AG04449 (cell line): ENCODE measurements around the gene THAP3.

Experiments
- CTCF ChIA-PET: fragments of 350-600 bp; formaldehyde crosslinking; extraction: SDS; loops from one replicate; lab custom pipeline; 2021; ENCODE audit warnings: antibody characterized with exemption; lab: Yijun Ruan, JAX
- POLR2A ChIA-PET: fragments of 400-600, 350-600 bp; formaldehyde crosslinking; extraction: SDS; loops from one replicate; lab custom pipeline; 2020; ENCODE audit warnings: antibody characterized with exemption, inconsistent platforms; lab: Yijun Ruan, JAX
- DNase-seq: peaks from one replicate; pipeline ENCODE4 v3.0.0-alpha.2; 2010; ENCODE audit warnings: low read depth, low spot score
- H3K4me3 ChIP-seq: 2 replicates; pipeline ENCODE4 v1.5.1; 2011; ENCODE audit warnings: low read depth, mild to moderate bottlenecking, control low read depth, low read length
- CTCF ChIP-seq: IDR thresholded peaks from one replicate; pipeline ENCODE4 v1.5.1; 2011; ENCODE audit warnings: mild to moderate bottlenecking, moderate library complexity, low read length, control low read depth, inconsistent platforms; ENCODE audit not compliant: insufficient read depth; ENCODE audit errors: missing control alignments

The THAP3 gene, protein sequence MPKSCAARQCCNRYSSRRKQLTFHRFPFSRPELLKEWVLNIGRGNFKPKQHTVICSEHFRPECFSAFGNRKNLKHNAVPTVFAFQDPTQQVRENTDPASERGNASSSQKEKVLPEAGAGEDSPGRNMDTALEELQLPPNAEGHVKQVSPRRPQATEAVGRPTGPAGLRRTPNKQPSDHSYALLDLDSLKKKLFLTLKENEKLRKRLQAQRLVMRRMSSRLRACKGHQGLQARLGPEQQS

DNA sequence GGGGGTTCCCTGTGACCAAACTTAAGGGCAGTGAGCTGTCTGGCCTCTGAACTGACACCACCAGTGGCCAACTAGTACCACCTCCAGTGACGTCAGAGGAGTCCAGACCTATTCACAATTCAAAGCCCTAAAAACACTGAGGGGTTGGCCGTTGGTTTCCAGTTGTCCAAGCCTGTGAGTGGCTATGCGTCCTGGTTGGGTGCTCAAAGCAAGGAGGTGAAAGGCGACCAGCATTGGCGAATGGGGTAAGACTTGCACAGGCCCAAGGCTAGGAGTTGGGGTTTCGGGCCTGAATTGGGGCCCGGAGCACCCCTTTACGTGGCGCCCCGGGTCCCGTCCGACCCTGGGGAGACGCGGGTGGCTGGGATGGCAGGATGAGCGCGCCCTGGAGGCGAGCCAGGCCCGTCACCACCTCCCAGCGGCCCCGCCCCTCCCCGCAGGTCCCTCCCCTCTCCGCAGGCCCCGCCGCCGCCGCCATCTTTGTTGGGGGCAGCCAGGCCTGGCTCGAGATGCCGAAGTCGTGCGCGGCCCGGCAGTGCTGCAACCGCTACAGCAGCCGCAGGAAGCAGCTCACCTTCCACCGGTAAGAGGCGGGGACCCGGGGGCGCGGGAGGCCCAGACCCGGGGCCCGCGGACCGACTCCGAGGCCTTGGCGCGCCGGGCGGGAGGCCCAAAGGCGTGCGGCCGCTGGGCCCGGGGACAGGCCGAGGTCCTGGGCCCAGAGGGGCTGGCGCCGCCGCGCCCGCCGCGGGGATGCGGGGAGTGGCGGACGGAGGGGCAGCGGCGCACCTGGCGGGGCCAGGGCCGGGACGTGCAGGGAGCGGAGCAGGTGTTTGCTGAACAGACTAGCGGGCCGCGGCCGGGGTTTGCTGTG lies at the start of gene THAP3:
THAP3 (plus strand) TSS at position 159 of the 874 bp plus-strand sequence; CDS start at position 510, 351 bp downstream.
- no peak for DNase-seq
- CTCF ChIA-PET: interaction anchor here (0.6 to 1.2 kb wide), 3 partner anchors 10 to 503 kb away, joined by 3 read pairs; no protein-coding TSS in a partner anchor

GRCh38 chr1:6577831-6578525 lies 46.7 kb upstream of the THAP3 start:
- CTCF ChIA-PET: interaction anchor here (1.1 to 9.5 kb wide), 3 partner anchors 18 to 90 kb away, joined by 3 to 68 read pairs (median 40); partner anchors contain the start of genes NOL9, PLEKHG5 and TAS1R1
- no peak overlapping the region for H3K4me3 ChIP-seq
- no peak for DNase-seq
- TF ChIP-seq CTCF: no peak
- POLR2A ChIA-PET: interaction anchor here (0.5 kb wide), 1 partner anchor 24 kb away, joined by 3 read pairs; the partner anchor contains the start of gene NOL9

More for the DNA sequence above, at the start of gene THAP3:
- no peak for TF ChIP-seq CTCF
- H3K4me3 ChIP-seq: peak within 1 kb of the TSS; percentile 70
- POLR2A ChIA-PET: interaction anchor here (0.6 kb wide), 1 partner anchor 9 kb away, joined by 3 read pairs; no protein-coding TSS in a partner anchor

DNA sequence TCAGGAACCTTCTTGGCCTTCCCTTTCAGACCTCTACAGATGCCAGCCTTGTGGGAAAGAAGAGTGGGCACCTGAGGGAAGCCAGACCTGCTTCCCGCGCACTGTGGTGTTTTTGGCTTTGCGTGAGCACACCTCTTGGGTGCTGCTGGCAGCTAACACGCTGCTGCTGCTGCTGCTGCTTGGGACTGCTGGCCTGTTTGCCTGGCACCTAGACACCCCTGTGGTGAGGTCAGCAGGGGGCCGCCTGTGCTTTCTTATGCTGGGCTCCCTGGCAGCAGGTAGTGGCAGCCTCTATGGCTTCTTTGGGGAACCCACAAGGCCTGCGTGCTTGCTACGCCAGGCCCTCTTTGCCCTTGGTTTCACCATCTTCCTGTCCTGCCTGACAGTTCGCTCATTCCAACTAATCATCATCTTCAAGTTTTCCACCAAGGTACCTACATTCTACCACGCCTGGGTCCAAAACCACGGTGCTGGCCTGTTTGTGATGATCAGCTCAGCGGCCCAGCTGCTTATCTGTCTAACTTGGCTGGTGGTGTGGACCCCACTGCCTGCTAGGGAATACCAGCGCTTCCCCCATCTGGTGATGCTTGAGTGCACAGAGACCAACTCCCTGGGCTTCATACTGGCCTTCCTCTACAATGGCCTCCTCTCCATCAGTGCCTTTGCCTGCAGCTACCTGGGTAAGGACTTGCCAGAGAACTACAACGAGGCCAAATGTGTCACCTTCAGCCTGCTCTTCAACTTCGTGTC lies 45.9 kb upstream of the THAP3 start:
- ChIA-PET POLR2A (no interaction called here), CTCF (interaction anchor here (6.9 to 9.5 kb wide), 2 partner anchors 25 to 90 kb away, joined by 40 to 68 read pairs; partner anchors contain the start of genes NOL9, PLEKHG5 and TAS1R1)
- DNase-seq: no peak
- no peak overlapping the region; the same call in 1 of the 2 replicates for H3K4me3 ChIP-seq
- TF ChIP-seq CTCF: no peak

GRCh38 chr1:6579374-6580118 lies 45.1 kb upstream of the THAP3 start, which contains the start of gene ZBTB48:
Gene ZBTB48 (plus strand): TSS chr1:6579994. CDS start chr1:6580610, 616 bp downstream.
- DNase-seq: peak; percentile 71
- TF ChIP-seq CTCF: no peak
- CTCF ChIA-PET: interaction anchor here (1.2 to 9.5 kb wide), 4 partner anchors 26 to 122 kb away, joined by 3 to 68 read pairs (median 22); partner anchors contain the start of genes DNAJC11, NOL9, PLEKHG5 and TAS1R1
- POLR2A ChIA-PET: interaction anchor here (0.6 to 1.2 kb wide), 7 partner anchors 18 to 33 kb away, joined by 3 to 6 read pairs (median 5); partner anchors contain the start of genes KLHL21 and TAS1R1
- H3K4me3 ChIP-seq: peak within 1 kb of the TSS; percentile 87

DNA sequence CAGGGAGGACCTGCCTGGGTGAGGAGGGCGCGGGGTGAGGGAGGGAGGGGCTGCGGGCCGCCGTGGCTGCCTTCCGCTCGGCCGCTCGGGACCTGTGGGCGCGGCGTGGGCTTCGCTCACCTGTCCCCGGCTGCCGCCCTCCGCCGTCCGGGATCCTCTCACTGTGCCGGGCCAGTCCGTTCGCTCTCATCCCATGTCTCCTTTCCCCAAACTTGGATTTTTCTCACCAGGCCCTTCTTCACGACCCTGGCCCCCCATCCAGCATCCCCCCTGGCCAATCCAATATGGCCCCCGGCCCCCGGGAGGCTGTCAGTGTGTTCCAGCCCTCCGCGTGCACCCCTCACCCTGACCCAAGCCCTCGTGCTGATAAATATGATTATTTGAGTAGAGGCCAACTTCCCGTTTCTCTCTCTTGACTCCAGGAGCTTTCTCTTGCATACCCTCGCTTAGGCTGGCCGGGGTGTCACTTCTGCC lies 44.5 kb upstream of the THAP3 start:
- no peak for TF ChIP-seq CTCF
- CTCF ChIA-PET: interaction anchor here (1.2 to 9.5 kb wide), 4 partner anchors 26 to 121 kb away, joined by 3 to 68 read pairs (median 22); partner anchors contain the start of genes DNAJC11, NOL9, PLEKHG5 and TAS1R1
- peak overlapping the region; percentile 87 for H3K4me3 ChIP-seq
- no peak for DNase-seq
- POLR2A ChIA-PET: interaction anchor here (0.6 to 1.2 kb wide), 8 partner anchors 18 to 86 kb away, joined by 3 to 6 read pairs (median 5); partner anchors contain the start of genes KLHL21 and TAS1R1
